IPS DF 6.9 (cell line): ENCODE measurements around the gene FAM236A.
"Not testable (repeated sequence)": the region's sequence is repeated elsewhere in the genome, so short reads cannot be mapped to it uniquely, and the experiment has no call there.

Source experiments
- DNase-seq: peaks from one replicate; pipeline ENCODE4 v3.0.0-alpha.2; 2013; ENCODE audit warnings: low read depth, low spot score
- H3K27ac ChIP-seq: one replicate; pipeline ENCODE4 v1.5.1; 2013; ENCODE audit warnings: low read length, control low read depth
- H3K27me3 ChIP-seq: 2 replicates; pipeline ENCODE4 v1.6.1; 2013; ENCODE audit warnings: mild to moderate bottlenecking, low read length; ENCODE audit not compliant: control insufficient read depth, insufficient read depth
- H3K36me3 ChIP-seq: 2 replicates; pipeline ENCODE4 v1.6.1; 2013; ENCODE audit warnings: low read length; ENCODE audit not compliant: control insufficient read depth, insufficient read depth
- H3K4me1 ChIP-seq: 2 replicates; pipeline ENCODE4 v1.6.1; 2013; ENCODE audit warnings: low read length; ENCODE audit not compliant: control insufficient read depth, insufficient read depth
- H3K4me3 ChIP-seq: 2 replicates; pipeline ENCODE4 v1.5.1; 2013; ENCODE audit warnings: mild to moderate bottlenecking, low read length
- H3K9me3 ChIP-seq: 2 replicates; pipeline ENCODE4 v1.6.1; 2013; ENCODE audit warnings: low read length, inconsistent platforms; ENCODE audit not compliant: control insufficient read depth, insufficient read depth
- WGBS: extraction: QIAGEN DNeasy Blood & Tissue Kit; methylation state at CpG from one replicate; pipeline ENCODE4 v1.1.7; 2013; ENCODE audit warnings: mixed read lengths, missing lambda C conversion rate; ENCODE audit not compliant: insufficient read length, insufficient coverage; 5-methylcytosine and 5-hydroxymethylcytosine counted together

The FAM236A gene

DNA sequence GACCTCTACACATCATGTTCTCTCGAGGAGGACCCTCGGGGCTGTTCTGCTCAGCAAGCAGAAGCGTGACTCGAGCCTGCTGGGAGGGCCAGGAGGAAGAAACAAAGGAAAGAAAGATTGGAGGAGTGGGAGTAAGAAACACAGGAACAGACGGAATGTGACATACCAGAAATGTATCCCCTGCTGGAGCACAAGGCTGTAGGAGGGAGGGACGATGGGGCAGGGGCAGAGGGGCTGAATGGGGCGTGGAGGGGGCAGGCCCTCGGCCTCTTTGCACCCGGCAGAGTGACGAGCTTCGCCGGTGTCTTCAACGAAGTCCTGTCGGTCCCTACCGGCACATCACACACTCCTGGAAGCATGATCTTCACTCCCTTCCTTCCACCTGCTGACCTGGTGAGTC lies at the start of gene FAM236A:
Gene FAM236A (plus strand): TSS at position 301 of the 400 bp plus-strand sequence. CDS start 57 bp downstream, at position 358.
- WGBS: no CpG with 5 or more reads among the region's 15 CpGs
- not testable (repeated sequence) for H3K27ac ChIP-seq, H3K9me3 ChIP-seq, H3K27me3 ChIP-seq, DNase-seq, H3K4me3 ChIP-seq, H3K36me3 ChIP-seq, H3K4me1 ChIP-seq

DNA sequence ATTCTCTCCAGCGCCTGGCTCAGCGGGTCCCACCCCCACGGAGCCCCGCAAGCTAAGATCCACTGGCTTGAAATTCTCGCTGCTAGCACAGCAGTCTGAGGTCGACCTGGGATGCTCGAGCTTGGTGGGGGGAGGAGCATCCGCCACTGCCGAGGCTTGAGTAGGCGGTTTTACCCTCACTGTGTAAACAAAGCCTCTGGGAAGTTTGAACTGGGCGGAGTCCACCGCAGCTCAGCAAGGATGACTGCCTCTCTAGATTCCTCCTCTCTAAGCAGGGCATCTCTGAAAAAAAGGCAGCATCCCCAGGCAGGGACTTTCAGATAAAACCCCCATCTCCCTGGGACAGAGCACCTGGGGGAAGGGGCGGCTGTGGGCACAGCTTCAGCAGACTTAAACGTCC lies 48.3 kb upstream of the FAM236A start:
- not testable (repeated sequence) for DNase-seq, H3K4me3 ChIP-seq
- no CpG with 5 or more reads among the region's 14 CpGs for WGBS

DNA sequence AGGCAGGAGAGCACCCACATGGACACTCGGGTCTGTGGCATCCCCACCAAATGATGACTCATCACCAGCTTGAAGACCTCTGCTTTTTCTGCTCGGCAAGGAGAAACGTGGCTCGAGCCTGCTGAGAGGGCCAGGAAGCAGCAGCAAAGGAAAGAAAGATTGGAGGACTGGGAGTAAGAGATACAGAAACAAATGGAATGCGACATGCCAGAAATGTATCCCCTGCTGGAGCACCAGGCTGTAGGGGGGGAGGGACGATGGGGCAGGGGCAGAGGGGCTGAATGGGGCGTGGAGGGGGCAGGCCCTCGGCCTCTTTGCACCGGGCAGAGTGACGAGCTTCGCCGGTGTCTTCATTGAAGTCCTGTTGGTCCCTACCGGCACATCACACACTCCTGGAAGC lies 25.7 kb upstream of the FAM236A start, which contains the start of gene FAM236C:
Gene FAM236C (plus strand): TSS at position 301 of the 400 bp plus-strand sequence. CDS start 100 bp downstream, outside the sequence.
- DNase-seq, H3K4me3 ChIP-seq, H3K27ac ChIP-seq, H3K36me3 ChIP-seq, H3K27me3 ChIP-seq, H3K9me3 ChIP-seq, H3K4me1 ChIP-seq: not testable (repeated sequence)
- no CpG with 5 or more reads among the region's 13 CpGs for WGBS

More for the DNA sequence above, 48.3 kb upstream of the FAM236A start:
- H3K36me3 ChIP-seq, H3K27me3 ChIP-seq, H3K4me1 ChIP-seq, H3K9me3 ChIP-seq, H3K27ac ChIP-seq: not testable (repeated sequence)

DNA sequence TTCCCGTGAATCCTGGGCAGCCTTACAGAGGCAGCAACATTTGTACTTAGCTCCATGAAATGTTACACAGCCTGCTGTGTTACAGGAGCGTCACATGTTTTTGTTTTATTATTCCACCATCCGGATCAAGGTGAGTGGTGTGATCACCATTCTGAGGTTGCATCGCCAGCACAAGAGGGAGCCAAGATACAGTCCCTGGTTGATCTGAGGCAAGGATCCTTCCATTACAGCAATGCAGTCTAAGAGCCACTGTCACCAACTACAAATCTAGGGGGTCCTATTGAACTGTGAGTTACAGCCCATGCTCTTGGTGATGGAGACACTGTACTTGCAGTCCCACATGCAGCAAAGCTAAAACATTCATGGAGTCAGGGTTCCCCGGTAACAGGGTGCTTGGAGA lies 21.9 kb upstream of the FAM236A start:
- not testable (repeated sequence) for H3K4me1 ChIP-seq, H3K27ac ChIP-seq, H3K9me3 ChIP-seq, DNase-seq, H3K36me3 ChIP-seq, H3K27me3 ChIP-seq, H3K4me3 ChIP-seq
- whole genome bisulfite sequencing: no CpG with 5 or more reads among the region's 5 CpGs

DNA sequence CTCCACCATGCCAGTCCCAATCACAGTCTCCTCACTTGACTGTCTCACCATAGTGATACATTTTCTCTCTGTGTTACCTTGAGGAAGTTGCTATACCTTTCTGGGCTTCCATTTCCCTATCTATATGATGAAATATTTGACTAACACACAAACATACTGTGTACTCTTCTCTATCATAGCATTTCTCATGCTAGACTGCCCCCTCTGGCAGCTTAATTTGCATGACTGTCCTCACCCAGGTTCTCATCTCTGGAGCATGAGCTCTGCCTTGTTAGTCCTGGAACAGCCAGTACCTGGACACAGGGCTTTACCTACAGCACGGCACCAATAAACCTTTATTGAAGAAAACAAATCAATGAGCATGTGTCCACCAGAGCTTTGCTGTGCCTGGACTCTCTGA lies 5.7 kb upstream of the FAM236A start:
- DNase-seq, H3K4me3 ChIP-seq, H3K27me3 ChIP-seq, H3K4me1 ChIP-seq, H3K9me3 ChIP-seq, H3K27ac ChIP-seq, H3K36me3 ChIP-seq: not testable (repeated sequence)
- no CpG with 5 or more reads among the region's 1 CpG for WGBS

DNA sequence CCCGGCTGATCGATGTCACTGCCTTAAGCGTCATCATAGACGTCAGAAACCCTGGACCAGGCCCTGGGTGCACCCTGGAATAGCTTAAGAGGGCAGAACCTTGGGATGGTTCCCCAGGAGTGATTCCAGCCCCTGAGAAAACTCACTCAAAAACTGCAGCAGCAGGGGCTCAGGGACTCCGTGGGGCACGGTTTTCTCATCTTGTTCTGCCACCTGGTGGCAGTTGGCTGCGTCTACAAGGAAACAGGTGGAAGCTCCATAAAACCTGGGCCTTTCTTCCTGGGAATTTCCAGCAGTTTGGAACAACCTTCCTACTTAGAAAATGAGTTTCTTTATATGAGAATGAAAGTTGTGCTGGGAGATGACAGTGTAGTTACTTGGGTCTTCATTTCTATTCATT lies 1.6 kb upstream of the FAM236A start:
- not testable (repeated sequence) for H3K36me3 ChIP-seq, H3K27ac ChIP-seq, H3K27me3 ChIP-seq, H3K9me3 ChIP-seq, H3K4me3 ChIP-seq, DNase-seq, H3K4me1 ChIP-seq
- no CpG with 5 or more reads among the region's 7 CpGs for WGBS

DNA sequence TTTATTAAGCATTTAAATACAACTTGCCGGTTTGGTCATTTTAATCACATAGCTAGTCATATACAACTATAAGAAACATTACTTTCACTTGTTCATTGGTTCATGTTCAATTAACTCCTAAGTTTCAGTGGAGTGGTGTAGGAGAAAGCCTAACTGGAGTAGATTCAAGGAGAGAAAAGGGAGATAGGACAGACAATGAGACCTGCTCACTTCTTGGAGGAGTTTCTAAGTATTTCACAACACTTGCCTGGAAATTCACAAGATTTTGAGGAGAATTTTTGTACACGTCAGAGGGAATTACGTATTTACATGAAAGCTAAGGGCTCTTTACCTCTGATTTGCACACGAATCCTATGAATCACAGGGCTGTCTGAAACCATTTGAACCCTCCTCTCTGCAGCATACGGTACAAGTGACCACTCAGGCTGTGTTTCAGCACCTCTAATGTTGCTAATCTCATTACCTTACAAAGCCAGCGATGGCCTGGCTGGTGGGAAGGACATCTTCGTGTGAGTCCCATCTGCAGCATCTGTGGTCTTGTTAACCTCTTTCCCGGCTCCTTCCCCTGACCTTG lies 1.0 kb upstream of the FAM236A start:
- H3K4me1 ChIP-seq, H3K36me3 ChIP-seq, H3K27ac ChIP-seq, H3K27me3 ChIP-seq, DNase-seq, H3K9me3 ChIP-seq, H3K4me3 ChIP-seq: not testable (repeated sequence)
- no CpG with 5 or more reads among the region's 8 CpGs for WGBS

DNA sequence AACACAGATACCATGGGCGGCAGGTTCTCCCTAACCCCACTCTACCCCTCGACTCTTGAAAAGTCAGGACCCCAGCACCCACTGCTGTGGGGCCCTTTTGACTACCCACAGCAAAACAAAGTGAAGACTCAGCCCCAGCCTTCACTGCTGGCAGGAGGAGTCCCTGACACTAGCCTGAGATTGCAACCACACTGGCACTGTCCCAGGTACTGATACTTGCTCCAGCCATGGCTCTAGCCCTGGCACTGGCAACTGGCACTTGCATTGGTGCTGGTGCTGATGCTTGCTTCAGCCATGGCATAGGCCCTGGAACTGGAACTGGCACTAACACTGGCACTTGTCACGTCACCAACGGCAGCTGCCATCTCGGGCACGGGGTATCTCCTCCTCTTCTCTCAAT lies 4.3 kb downstream of the FAM236A start:
- not testable (repeated sequence) for H3K4me3 ChIP-seq, H3K27me3 ChIP-seq, H3K4me1 ChIP-seq, H3K9me3 ChIP-seq, H3K27ac ChIP-seq, H3K36me3 ChIP-seq, DNase-seq
- no CpG with 5 or more reads among the region's 6 CpGs for whole genome bisulfite sequencing

DNA sequence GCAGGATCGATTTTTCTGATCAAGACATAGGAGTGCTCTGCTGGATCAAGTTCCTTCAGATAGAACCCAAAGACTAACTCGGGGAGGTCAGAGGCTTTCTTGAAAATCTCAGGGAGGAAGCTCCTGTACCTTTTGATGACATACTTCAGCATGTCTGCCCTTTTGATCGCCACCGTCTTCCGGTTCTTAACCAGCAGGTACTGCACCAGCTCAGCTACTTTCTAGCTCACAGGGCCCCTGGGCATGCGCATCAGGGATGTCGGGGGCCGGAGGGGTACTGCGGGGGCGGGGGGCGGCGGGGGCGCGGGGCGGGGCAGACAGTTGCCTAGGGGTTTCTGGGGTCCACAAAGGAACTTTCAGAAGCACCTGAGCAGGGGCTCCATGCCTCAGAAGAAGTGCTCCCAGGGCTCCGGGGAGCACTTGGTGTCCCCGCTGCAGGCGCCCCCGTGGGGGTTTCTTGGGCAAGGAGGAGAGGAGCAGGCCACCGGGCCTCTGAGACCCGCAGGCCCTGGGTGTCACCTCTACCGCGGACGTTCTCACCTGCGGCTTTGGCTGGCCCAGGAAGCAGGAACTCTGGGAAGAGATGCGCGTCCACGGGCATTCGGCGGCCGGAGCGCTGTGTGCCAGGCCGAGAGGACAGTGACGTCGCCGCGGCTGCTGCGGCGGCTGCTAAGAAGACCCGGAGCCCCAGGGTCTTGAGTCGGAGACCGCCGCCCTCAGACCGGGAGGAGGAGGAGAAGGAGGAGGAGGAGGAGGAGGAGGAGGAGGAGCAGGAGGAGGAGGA lies 5.2 kb downstream of the FAM236A start:
- WGBS: no CpG with 5 or more reads among the region's 44 CpGs
- not testable (repeated sequence) for H3K4me3 ChIP-seq, DNase-seq, H3K27me3 ChIP-seq, H3K4me1 ChIP-seq, H3K9me3 ChIP-seq, H3K36me3 ChIP-seq, H3K27ac ChIP-seq

DNA sequence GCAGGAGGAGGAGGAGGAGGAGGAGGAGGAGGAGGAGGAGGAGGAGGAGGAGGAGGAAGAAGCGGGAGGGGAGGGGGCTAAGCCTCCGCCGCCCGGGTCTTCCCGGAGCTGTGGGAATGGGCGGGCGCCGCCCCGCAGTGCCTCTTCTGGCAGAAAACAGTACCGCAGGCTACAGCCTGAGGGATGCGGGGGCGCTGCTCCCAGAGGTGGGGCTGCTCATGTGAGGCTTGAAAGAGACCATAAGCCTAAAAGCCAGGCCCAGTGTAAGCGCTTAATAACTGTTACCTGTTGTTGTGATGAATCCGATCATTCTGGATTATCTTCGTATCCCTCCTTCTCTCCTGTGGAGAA lies 5.8 kb downstream of the FAM236A start, which contains the start of gene DMRTC1:
Gene DMRTC1 (minus strand): TSS at position 19 of the 351 bp plus-strand sequence. CDS start 68,143 bp downstream, outside the sequence.
- not testable (repeated sequence) for H3K27me3 ChIP-seq, H3K9me3 ChIP-seq, H3K36me3 ChIP-seq, H3K4me3 ChIP-seq, DNase-seq, H3K27ac ChIP-seq, H3K4me1 ChIP-seq
- WGBS: no CpG with 5 or more reads among the region's 15 CpGs

DNA sequence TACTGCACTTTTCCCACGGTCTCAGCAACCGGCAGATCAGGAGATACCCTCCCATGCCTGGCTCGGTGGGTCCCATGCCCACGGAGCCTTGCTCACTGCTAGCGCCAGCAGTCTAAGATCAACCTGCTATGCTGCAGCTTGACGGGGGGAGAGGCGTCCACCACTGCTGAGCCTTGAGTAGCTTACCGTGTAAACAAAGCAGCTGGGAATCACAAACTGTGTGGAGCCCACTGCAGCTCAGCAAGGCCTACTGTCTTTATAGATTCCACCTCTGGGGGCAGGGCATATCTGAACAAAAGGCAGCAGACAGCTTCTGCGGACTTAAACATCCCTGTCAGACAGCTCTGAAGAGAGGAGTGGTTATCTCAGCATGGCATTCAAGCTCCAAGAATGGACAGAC lies 22.0 kb downstream of the FAM236A start:
- not testable (repeated sequence) for H3K36me3 ChIP-seq, H3K27me3 ChIP-seq, H3K4me1 ChIP-seq, DNase-seq, H3K27ac ChIP-seq, H3K4me3 ChIP-seq, H3K9me3 ChIP-seq
- WGBS: no CpG with 5 or more reads among the region's 9 CpGs
